GM10248 (cell line): Measurements from ENCODE around the gene SGSM1.

Source experiments
- CTCF ChIA-PET: fragments of 300-600 bp; sonication (Branson Sonifier 250); formaldehyde crosslinking; extraction: SDS; loops from one replicate; lab custom pipeline; 2021; ENCODE audit warnings: antibody characterized with exemption; lab: Yijun Ruan, JAX
- POLR2A ChIA-PET: fragments of 350-650 bp; sonication (Branson Sonifier 250); formaldehyde crosslinking; extraction: SDS; loops from one replicate; lab custom pipeline; 2020; ENCODE audit warnings: antibody characterized with exemption; lab: Yijun Ruan, JAX
- DNase-seq: peaks from one replicate; pipeline ENCODE4 v3.0.0; 2012; ENCODE audit errors: extremely low spot score
- TF ChIP-seq, protein P1 (sequence below): IDR thresholded peaks from 2 replicates; pipeline ENCODE4 v1.5.1; 2012; ENCODE audit warnings: mild to moderate bottlenecking, low read depth; ENCODE audit errors: extremely low read depth, missing control alignments, control extremely low read depth

The SGSM1 gene

DNA sequence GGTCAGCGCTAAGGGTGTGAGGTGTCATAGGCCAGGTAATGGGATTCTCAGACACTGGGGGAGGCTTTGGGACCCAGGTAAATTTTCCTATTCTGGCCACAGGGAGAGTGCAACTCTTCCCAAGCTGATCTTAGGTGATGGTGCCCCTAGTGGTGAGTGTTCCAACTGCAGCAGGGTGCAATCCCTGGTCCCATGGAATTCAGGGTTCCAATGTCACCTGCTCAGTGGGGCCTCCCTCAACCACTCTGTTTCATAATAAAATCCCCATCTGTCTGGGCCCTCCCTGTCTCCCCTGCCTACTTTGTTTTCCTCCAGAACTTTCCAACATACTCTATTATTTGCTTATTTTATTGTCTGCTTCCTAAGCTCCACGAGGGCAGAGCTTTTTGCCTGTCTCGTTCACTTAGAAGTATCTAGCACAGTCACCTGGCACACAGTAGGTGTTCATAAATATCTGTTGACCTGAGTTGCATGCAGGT, 2.9 kb upstream of the SGSM1 start:
- ChIA-PET CTCF (interaction anchor here (0.6 to 3.4 kb wide), 18 partner anchors 10 to 567 kb away, joined by 3 to 26 read pairs (median 3); no protein-coding TSS in a partner anchor), POLR2A (no interaction called here)
- TF ChIP-seq, protein P1, sequence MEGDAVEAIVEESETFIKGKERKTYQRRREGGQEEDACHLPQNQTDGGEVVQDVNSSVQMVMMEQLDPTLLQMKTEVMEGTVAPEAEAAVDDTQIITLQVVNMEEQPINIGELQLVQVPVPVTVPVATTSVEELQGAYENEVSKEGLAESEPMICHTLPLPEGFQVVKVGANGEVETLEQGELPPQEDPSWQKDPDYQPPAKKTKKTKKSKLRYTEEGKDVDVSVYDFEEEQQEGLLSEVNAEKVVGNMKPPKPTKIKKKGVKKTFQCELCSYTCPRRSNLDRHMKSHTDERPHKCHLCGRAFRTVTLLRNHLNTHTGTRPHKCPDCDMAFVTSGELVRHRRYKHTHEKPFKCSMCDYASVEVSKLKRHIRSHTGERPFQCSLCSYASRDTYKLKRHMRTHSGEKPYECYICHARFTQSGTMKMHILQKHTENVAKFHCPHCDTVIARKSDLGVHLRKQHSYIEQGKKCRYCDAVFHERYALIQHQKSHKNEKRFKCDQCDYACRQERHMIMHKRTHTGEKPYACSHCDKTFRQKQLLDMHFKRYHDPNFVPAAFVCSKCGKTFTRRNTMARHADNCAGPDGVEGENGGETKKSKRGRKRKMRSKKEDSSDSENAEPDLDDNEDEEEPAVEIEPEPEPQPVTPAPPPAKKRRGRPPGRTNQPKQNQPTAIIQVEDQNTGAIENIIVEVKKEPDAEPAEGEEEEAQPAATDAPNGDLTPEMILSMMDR = peak; percentile 81
- DNase-seq = peak; percentile 65

DNA sequence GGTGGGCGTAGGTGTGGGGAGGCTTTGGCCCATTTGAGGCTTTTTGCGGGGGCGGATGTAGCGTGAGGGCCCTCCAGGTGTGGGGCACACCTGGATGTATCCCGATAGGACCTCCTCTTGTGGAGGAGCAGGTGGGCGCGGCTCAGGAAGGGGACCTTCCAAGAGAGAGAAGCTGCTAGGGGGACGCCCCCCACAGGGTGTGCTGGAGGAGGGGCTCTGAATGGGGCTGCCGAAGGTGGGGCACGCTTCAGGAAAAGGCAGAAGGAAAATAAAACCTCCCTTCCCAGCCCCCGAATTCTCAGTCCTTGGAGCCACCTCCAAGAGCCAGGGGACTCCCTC, 621 bp downstream of the SGSM1 start:
- ChIA-PET POLR2A (no interaction called here), CTCF (no interaction called here)
- no peak for DNase-seq
- TF ChIP-seq, protein P1 = no peak

DNA sequence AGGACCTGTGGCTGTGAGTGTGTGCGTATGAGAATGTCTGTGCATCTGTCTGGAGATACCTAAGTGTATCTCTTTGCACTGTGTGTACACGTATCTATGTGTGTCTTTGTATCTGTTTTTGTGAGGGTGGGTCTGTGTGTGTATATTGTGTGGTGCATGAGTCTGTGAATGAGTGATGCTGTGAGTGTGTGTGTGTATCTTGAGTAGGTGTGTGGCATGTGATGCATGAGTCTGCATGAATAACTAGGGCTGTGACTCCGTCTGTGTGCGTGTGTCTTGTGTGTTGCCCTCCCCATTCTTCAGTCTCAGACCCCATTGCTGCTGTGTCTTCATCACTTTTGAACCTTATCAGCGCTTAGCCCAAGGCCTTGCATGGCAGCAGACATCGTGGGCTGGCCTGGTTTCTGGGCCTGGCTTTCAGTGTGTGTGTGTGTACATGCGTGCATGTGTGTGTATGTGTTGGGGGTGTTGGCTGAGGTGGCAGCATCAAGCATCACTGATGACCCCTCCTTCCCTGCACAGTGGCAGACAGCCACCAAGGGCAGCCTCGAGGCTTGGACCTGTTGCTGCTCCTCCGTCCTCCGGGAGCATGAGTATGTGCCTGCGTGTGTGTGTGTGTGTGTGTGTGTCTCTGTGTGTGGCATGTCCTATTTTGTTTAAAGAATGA, 1.4 kb downstream of the SGSM1 start:
- TF ChIP-seq, protein P1 = no peak
- CTCF ChIA-PET = no interaction called here
- no peak for DNase-seq
- POLR2A ChIA-PET = no interaction called here

DNA sequence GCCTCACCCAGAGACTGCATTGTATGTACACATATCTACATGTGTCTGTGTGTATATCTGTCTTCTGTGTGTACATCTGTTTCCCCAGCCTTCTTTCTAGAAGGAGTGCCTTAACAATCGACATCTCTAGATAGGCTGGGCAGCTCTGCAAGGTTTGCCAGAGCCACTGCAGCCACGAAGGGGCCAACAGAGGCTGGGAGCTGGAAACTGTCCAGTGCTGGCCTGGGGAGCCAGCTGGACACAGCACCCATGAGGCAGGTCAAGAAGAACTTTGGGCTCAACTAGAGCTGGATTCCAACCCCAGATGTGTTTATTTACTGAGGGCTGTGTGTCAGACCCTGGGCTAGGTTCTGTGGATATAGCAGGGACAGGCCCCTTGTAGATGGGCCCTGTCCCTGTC, 3.3 kb downstream of the SGSM1 start:
- CTCF ChIA-PET = no interaction called here
- no peak for DNase-seq
- POLR2A ChIA-PET = no interaction called here
- TF ChIP-seq, protein P1 = no peak

DNA sequence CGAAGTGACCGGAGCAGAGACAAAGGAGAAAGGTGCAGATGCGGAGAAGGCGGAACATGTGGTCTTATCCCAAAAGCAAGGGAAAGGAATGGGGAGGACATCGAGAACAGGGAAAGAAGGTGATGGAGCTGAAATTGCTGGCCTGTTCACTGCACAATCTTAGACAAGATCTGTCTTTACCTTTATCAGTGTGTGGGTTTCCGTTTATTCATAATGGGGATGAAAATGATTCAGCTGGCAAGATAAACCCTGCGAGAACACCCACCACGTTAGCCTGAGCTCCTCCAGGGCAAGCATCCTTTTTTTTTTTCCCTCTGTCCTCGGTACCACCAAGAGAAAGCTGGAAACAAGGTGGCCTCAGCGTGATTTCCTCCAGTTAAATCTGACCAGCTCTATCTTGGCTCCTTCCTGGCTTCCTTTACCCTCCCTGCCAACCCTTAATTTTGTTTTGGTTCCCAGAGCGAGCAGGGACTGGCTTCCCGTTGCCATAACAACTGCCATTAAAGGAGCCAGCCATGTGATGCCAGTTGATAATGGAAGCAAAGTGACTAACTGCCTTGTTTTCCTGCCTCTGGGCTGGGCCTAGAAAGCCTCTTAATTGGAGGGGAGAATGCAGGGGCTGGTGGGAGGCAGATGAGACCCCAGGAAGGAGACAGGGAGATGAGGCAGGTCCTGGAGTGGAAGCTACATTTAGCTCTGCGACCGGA, 4.2 kb downstream of the SGSM1 start:
- POLR2A ChIA-PET = no interaction called here
- no peak for DNase-seq
- CTCF ChIA-PET = no interaction called here
- TF ChIP-seq, protein P1 = no peak

DNA sequence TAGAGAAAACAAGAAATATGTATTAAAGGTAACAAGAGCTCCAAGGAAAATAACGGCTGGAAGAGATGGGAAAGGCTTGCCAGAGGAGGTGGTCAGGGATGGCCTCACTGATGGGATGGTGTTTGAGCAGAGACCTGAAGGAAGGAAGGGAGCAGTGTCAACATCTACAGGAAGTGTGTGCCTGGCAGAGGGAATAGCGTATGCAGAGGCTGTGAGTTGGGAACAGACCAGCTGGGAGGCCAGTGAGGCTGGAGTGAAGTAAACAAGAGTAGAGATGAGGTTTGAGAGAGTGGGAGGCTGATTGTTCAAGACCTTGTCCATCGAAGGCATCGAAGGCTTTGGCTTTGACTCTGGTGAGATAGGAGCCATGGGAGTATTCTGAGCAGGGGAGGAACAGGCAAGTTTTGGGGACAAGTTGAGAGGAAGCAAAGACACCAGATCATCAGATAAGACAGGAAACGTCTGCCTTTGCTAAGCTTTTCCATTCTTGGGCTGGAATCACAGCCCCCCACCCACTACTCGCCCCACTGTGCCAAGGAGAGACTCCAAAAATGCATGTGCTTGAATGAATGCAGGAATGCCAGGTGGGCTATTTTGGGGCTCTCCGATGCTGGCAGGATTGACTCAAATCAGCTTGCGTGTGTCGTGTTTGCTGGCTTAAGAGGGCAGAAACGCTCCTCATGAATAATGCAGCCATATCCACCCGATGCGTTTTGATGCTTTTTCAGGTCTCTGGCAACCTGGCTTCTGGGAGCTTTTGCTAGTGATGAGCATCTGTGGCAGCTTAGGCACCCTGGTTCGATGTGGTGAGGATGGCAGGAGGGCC, 7.2 kb downstream of the SGSM1 start:
- POLR2A ChIA-PET = no interaction called here
- TF ChIP-seq, protein P1 = no peak
- DNase-seq = no peak
- CTCF ChIA-PET = interaction anchor here (1.6 to 4.0 kb wide), 2 partner anchors 10 to 37 kb away, joined by 4 to 26 read pairs; no protein-coding TSS in a partner anchor
